Measurements from ENCODE around the gene KRT12.

The KRT12 gene

GRCh38 chr17:40843242-40843641, 23.8 kb downstream of the KRT12 start:
- DNase-seq (ENCODE audit: low read depth), result no peak

GRCh38 chr17:40841246-40841645, 25.8 kb downstream of the KRT12 start:
- DNase-seq (ENCODE audit: low read depth), result no peak

GRCh38 chr17:40839194-40839593, 27.8 kb downstream of the KRT12 start:
- no peak for DNase-seq (ENCODE audit: low read depth)

GRCh38 chr17:40836020-40836419, 31.0 kb downstream of the KRT12 start:
- DNase-seq (ENCODE audit: low read depth), result no peak

GRCh38 chr17:40833882-40834281, 33.1 kb downstream of the KRT12 start:
- no peak for DNase-seq (ENCODE audit: low read depth)

- DNase-seq (ENCODE audit: low read depth), result no peak
Observed at GRCh38 chr17:40832840-40833239, 34.2 kb downstream of the KRT12 start.

- DNase-seq (ENCODE audit: low read depth), result no peak
Observed at GRCh38 chr17:40830085-40830776, 36.8 kb downstream of the KRT12 start.

GRCh38 chr17:40828454-40829044, 38.5 kb downstream of the KRT12 start:
- no peak for DNase-seq (ENCODE audit: low read depth)

GRCh38 chr17:40827746-40828453, 39.1 kb downstream of the KRT12 start:
- DNase-seq (ENCODE audit: low read depth), result no peak

GRCh38 chr17:40825599-40825998, 41.4 kb downstream of the KRT12 start:
- DNase-seq (ENCODE audit: low read depth), result no peak

- no peak for DNase-seq (ENCODE audit: low read depth)
Observed at GRCh38 chr17:40824015-40824832, 42.8 kb downstream of the KRT12 start.

- DNase-seq (ENCODE audit: low read depth), result no peak
Observed at GRCh38 chr17:40822132-40822812, 44.8 kb downstream of the KRT12 start, which contains the start of gene KRT10. KRT10 (minus strand) TSS chr17:40822614; CDS start chr17:40822585, 29 bp downstream.

GRCh38 chr17:40821536-40821935, 45.5 kb downstream of the KRT12 start:
- no peak for DNase-seq (ENCODE audit: low read depth)

- no peak for DNase-seq (ENCODE audit: low read depth)
Observed at GRCh38 chr17:40820228-40820838, 46.7 kb downstream of the KRT12 start.

GRCh38 chr17:40819528-40820125, 47.4 kb downstream of the KRT12 start:
- no peak for DNase-seq (ENCODE audit: low read depth)

GRCh38 chr17:40818733-40819527, 48.1 kb downstream of the KRT12 start:
- DNase-seq (ENCODE audit: low read depth), result peak; percentile 78

GRCh38 chr17:40818343-40818732, 48.7 kb downstream of the KRT12 start:
- DNase-seq (ENCODE audit: low read depth), result no peak

GRCh38 chr17:40817103-40817682, 49.8 kb downstream of the KRT12 start:
- DNase-seq (ENCODE audit: low read depth), result no peak

- no peak for DNase-seq (ENCODE audit: low read depth)
Observed at GRCh38 chr17:40816569-40816968, 50.5 kb downstream of the KRT12 start.

GRCh38 chr17:40815381-40815780, 51.6 kb downstream of the KRT12 start:
- DNase-seq (ENCODE audit: low read depth), result no peak

All from T follicular helper cell (primary cell).